Hematopoietic multipotent progenitor cell treated with erythropoietin and hydrocortisone succinate and interleukin-3 and kit ligand, for 15 days (in vitro differentiated cells): ENCODE results near the gene KCNMB2.

Experiments
- DNase-seq: peaks from one replicate; pipeline ENCODE4 v3.0.0-alpha.2; 2015; ENCODE audit warnings: low spot score

KCNMB2 gene

DNA sequence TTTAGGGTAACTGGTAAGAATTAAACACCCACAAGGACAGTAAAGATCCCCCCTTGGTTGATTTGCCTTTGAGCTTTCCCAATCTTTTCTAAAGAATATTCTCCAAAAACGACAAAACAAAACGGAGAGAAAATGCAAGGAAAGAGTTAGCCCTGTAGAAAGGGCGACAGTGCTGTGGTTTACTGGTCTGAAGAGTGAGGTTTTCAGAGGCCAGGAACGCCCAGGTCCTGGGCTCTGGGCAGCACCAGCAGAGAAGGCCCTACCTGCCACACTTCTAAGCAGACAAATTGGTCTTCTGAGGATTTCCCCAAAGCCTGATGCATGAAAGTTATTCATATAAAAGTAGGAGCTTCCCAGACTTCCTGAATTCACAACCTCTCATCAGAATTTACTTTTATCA lies 119.3 kb downstream of the KCNMB2 start:
- DNase-seq = no peak

DNA sequence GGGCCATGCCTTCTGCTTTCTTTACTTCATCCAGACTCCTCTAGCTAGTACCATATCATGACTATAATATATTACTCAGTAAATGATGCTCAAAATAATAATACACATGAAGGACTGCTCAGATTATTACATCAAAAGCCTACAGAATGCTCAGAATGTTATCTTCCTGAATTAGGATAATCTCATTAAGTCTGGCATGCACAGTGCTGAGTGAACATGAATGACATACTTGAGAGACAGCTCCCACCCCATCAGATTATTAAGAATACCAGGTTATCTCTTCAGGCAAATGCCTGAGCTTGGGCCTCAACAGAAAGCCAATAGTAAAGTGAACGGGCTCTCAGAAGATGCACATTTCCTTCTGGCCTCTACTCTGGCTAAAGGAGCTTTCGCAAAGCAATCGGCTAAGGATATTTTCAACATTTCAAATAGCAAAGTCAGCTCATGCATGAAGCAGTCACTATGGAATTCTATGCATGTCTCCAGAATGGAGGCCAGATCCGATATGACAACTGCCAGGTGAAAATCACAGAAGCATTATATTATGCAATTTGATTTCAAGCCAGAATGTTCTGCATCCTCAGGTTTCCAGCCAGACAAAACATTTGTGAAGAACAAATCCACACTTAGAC lies 122.6 kb downstream of the KCNMB2 start:
- DNase-seq = no peak

DNA sequence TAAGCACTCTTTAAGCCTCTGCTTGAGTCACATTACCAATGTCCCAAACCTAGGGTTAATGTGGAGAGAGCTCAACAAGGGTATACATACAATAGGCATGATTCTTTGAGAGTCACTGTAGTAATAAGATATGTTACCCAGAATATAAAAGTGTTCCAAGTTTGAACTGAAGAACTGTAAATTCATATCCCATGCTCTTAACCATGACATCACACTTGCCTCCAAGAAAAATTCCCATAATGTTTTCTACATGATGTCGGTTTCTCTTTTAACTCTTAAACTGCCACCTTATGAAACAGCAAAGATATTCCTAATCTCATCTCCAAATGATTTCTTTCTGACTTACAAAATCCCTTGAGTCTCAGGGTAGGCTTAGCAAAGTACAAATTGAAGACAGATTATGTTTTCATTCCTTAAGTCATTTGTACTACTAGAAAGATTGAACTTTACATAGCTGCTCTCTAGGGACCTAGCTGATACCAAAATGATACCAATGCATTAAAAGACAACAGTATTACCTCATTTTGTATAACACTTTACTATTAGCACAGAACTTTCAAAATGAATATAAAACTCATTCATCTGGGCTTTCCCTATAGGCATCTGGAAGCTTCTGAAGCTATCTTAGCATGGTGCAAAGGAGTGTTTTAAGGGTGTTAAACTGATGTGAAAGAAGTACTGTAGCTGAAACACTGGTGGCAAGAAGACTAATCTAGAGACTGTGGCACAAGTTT lies 127.1 kb downstream of the KCNMB2 start:
- no peak for DNase-seq

- no peak for DNase-seq
These were observed 129.5 kb downstream of the KCNMB2 start for GRCh38 chr3:178665747-178666146.

DNA sequence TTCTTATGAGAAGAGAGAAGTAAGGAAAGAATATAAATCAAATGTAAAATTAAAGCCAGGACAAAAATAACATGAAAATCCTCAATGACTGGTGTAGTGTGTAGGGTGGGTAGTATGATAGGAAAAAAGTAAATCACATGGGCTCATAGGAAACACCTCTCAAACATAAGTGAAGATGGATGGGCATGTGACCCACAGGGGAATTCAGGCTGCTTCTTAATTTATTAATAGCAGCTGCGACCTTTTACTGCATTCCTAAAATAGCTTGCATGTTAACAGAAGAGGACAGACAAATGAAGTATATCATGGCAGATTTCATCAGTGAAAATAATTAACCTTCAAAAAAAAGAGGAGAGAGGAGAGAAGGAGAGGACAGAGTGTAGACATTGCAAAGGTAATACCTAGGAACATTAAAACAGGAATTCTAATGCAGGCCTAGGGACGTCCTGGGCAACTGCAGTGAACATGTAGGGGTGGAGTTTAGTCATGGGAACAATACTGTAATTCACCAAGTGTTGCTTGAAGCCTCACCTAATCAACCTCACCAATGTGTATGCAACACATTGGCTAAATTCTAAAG lies 132.9 kb downstream of the KCNMB2 start:
- DNase-seq = no peak

GRCh38 chr3:178669758-178670157 lies 133.5 kb downstream of the KCNMB2 start:
- no peak for DNase-seq

DNA sequence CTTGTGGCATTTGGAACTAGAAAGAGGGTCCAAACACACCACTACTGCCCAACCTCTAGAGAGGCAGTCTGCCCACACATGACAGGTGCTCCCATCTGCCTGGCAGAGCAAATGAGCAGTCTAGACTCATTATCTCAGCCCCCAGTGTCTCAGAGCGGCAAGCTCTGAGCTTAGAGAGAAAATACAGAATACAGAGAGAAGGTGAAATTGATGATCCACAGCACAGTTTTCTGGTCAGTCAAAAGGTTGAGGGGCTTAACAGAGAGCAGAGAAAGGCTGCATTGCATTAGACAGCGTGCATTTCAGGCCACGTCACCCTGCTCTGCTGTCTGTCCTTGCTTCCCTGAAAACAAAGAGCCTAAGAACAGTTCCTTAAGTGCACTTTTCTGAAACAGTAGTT lies 135.1 kb downstream of the KCNMB2 start:
- no peak for DNase-seq

GRCh38 chr3:178671791-178672190 lies 135.6 kb downstream of the KCNMB2 start:
- no peak for DNase-seq

DNA sequence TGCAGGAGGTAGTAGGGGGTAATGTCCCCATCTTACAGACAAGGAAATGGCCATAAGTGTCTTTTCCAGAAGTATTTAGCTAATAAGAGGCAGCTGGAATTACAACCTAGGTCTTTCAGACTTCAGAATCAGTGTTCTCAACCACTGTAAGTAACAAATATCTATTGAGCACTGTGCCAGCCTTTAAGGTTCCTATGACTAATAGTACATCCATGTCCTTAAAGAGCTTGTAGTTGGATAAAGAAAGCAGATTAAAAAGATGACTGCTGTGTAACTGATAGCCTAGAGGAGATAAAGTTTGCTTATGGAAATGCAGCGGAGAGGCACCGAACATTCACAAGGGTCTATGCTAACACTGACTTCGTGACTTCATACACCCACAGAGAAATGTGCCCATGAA lies 136.0 kb downstream of the KCNMB2 start:
- DNase-seq = no peak

DNA sequence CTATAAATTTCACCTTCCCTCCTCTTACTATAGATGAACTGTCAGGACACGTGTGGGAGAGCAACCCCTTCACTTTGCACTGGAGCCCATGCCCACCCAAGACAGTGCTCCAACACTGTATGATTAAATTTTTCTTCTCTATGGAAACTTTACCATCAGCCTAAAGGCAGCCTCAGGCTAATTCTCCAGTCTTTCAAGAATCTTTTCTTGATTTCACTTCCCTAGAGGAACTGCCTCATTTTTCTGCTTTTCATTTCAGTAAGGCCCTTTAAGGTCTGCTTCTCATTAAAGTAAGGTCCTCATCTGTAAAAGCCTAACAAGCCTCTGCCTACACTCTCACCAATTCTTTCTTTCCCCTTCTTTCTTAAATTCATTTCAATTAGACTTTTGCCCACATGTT lies 137.3 kb downstream of the KCNMB2 start:
- DNase-seq = no peak

- DNase-seq = no peak
These were observed 139.8 kb downstream of the KCNMB2 start for GRCh38 chr3:178676077-178676476.

- no peak for DNase-seq
These were observed 140.9 kb downstream of the KCNMB2 start for GRCh38 chr3:178676942-178677790.

- no peak for DNase-seq
These were observed 141.7 kb downstream of the KCNMB2 start for GRCh38 chr3:178677961-178678360.

DNA sequence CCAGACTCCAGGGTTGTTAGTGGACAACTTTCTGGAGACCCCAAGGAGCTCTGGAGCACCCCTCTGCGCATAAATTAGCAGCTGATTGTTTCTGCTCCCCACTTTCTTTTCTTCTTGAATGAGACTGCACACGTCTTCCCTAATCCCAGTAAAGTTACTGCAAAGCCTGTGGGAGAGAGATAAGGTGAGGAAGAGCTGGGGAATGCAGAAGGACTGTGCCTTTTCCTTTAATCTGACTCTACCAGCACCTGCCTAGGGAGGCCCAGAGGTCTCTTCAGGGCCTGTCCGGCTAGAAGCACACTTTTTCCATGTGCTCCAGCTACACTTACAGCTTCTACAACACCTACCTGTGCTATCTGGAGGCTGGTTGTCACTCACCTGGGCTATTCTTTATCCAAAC lies 143.8 kb downstream of the KCNMB2 start:
- no peak for DNase-seq

DNA sequence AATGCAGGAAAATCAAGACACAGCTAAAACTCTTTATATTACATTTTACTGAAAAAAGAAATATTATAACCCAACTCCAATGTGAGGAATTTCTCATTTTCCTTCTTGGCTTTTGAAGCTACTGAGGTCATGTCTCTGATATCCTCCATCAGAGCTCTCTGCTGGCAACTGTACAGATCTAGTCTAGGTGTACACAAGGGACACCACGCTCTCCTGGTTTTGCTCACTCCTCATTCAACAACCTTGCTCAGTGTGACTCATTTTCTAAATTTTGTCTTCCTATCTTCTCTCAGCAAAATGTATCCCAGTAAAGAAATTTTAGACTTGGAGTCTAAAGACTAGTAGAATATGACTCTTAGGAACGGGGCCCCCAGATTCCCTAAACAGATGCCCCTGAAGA lies 144.3 kb downstream of the KCNMB2 start:
- no peak for DNase-seq

DNA sequence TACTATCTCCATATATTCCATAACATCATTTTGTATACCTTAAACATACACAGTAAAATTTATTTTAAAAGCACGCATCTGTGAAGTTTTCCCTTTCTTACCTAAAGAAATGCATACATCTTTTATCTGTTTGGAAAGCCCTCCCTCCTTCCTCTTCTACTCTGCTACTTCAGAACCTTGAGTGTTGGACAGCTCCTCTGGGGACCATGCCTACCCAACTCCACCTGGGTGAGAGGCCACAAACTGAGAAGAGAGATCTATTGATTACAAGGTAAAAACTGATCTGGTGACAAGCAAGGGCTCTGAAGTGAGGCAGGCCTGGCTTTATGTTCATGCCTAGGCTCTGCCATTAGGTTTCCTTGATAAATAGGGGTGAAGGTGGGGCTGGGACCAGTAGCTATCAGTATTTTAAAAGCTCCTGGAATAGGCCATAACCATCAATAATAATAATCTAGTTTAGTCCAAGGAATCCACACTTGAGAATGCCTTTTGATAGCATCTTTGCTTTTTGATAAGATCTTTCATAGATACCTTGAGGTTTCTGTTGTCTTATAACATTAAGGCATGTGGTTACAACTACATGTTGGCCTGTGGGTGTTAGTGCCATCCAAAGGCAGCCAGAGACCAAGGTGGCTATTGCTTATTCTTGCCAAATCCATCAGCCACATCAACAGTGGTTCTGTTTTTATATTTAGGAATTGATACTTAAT lies 148.8 kb downstream of the KCNMB2 start:
- no peak for DNase-seq

- no peak for DNase-seq
These were observed 149.3 kb downstream of the KCNMB2 start for GRCh38 chr3:178685591-178685906.

DNA sequence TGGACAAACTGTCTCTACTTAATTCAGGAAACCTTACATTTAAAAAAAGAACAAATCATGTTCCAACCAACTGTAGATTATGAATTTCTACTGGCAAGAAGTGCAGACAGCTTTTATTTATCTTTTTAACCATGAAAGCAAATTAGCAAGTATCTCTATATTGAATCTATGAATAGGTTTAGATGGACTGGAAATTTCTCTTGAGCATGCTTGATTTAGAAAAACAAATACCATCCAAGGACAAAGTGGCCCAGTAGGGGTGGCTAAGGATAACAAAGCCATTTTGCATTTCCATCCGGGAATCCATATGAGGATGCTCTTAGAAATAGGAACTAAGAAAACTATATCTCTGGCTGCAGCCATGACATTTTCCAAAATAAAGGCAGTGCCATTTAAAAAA lies 150.6 kb downstream of the KCNMB2 start:
- DNase-seq = no peak

GRCh38 chr3:178690571-178690970 lies 154.3 kb downstream of the KCNMB2 start:
- DNase-seq = no peak

GRCh38 chr3:178699364-178699763 lies 163.1 kb downstream of the KCNMB2 start:
- no peak for DNase-seq

DNA sequence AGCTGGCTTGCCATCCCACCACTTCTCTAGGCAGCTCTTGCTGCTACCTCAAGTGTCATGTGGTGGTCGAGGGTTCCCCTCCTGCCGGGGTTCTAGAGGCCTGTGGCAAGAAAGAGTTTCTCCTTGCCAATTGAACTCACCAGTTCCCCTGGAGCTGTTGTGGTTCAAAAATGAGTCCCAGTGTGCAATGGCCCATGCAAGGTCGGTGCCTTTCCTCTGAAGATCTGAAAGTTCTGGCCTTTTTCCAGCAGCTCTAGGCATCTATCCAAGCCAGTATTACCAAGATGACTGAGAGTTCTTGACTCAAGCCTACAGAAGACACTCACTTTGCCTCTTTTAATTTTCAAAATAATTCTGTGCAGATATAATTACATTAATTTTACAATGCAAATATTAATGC lies 163.6 kb downstream of the KCNMB2 start:
- no peak for DNase-seq

- no peak for DNase-seq
These were observed 167.2 kb downstream of the KCNMB2 start for GRCh38 chr3:178703268-178703975.
